ENCODE measurements around the gene FOXC1. TPM values are rescaled to one million over a fixed set of nuclear protein-coding genes. Genes with fewer than 3 reads are reported as not detected.

The FOXC1 gene
- polyA plus RNA-seq, 1 of the 3 experiments (the other 2 are of a cell fraction): 4.3 TPM

DNA sequence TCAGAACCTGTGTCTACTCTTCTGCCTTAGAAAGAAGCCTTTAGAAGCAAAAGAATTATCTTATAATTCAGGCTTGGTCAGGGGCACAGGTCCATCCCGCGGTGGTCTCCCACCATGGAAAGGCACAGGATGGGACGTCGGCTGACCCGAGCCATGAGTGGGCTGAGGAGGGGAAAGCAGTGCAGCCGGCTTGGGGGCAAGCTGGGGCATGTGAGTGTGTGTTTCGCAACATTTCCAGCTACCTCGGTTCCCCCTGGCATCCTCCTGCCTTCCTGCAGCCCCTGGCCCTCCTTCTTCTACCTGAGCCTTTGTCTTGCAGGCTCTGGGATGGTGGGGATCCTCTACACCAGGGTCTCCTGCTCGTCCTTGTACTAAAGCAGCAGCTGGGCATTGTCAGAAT is 29.1 kb upstream of the FOXC1 start:
- Histone ChIP-seq H4K20me1 (ENCODE audit: insufficient read depth) (no peaks in the 10 kb centered on the region), H2AFZ (ENCODE audit: low read depth) (no peak overlapping the region), H3K9me2 (no peaks in the 10 kb centered on the region), H3F3A (replicated peaks; ENCODE audit: insufficient read depth) (no peaks in the 10 kb centered on the region), H3K79me2 (ENCODE audit: insufficient read depth) (no peaks in the 10 kb centered on the region), H3K4me2 (no peak overlapping the region), H3K9me3 (no peaks in the 10 kb centered on the region), H3K4me1 (ENCODE audit: control insufficient read depth in 1 of 2, insufficient read depth in 2 of 2, low read depth in 1 of 2, low read length in 1 of 2) (no peaks in the 10 kb centered on the region), H3K9ac (no peak overlapping the region), H3K4me3 (ENCODE audit: low read depth in 2 of 2, low read length in 1 of 2) (no peak overlapping the region), H3K27me3 (ENCODE audit: insufficient read depth) (peaks cover 32% of the 10 kb centered on the region; the same call in 1 of the 2 replicates), H3K27ac (ENCODE audit: low read depth in 2 of 2, low read length in 1 of 2) (no peak overlapping the region), H3K36me3 (replicated peaks in 1 of 2; ENCODE audit: control insufficient read depth in 1 of 2, insufficient read depth in 2 of 2, low read length in 1 of 2) (no peaks in the 10 kb centered on the region)
- no peak for DNase-seq
- ChIA-PET CTCF (interaction anchor here (2.3 kb wide), 1 partner anchor 16 kb away, joined by 6 read pairs; no protein-coding TSS in a partner anchor), POLR2A (no interaction called here)
- WGBS (ENCODE audit: low lambda C conversion rate): 32% methylated on average over 7 of the region's 9 CpGs
- no peak for TF ChIP-seq GATA2 (CRISPR knock-in tag; IDR thresholded peaks at IDR 0.05)
- no peak for TF ChIP-seq JUND (IDR thresholded peaks at IDR 0.05)
- TF ChIP-seq FOXJ3 (CRISPR knock-in tag; IDR thresholded peaks at IDR 0.05): no peak
- no peak for TF ChIP-seq MEF2A (IDR thresholded peaks at IDR 0.05; ENCODE audit: borderline replicate concordance, low read depth)
- no peak for TF ChIP-seq RFX5 (IDR thresholded peaks at IDR 0.05; ENCODE audit: low read length)

DNA sequence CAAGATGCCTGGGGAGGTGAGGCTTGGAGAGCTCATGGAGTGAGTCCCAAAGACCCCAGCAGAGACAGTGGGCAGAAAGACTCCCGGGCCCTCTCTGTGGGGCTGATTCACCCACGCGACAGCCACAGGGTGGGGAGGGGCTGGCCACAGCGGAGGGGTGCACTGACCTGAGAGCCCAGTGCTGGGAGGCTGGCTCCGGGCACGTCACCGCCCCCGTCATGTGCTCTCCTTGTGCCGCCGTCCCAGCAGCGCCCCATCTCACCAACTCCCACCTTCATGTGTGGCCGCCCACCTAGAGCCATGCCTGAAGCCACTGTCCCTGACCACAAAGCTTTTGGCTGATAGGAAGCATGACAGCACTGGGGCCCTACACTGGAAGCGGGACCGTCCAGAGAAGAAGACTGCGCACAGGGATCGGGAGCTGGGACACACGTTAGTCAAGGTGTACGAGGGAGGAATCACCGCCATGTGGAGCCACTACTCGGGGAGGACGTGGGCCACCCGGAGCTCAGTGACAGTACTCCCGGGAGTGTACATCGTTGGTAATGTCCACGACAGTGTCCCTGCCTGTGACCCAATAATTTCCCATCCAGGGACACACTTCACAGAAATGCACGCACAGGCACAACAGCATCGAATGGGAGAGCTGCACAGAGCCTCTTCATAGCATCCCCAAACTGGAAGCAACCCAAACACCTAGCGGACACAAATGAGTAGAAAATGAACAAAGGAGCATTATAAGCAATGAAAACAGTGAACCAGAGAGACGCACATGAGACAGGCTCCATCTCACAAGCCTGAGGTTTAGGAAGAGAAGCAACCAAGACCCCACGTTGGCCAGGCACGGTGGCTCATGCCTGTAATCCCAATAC is 28.4 kb upstream of the FOXC1 start:
- Histone ChIP-seq H3K36me3 (replicated peaks in 1 of 2; ENCODE audit: control insufficient read depth in 1 of 2, insufficient read depth in 2 of 2, low read length in 1 of 2) (no peaks in the 10 kb centered on the region), H3K27ac (ENCODE audit: low read depth in 2 of 2, low read length in 1 of 2) (no peak overlapping the region), H2AFZ (ENCODE audit: low read depth) (no peak overlapping the region), H3K9me3 (no peaks in the 10 kb centered on the region), H3K27me3 (ENCODE audit: insufficient read depth) (peaks cover 36% of the 10 kb centered on the region; the same call in 1 of the 2 replicates), H3K4me2 (no peak overlapping the region), H3K4me1 (ENCODE audit: control insufficient read depth in 1 of 2, insufficient read depth in 2 of 2, low read depth in 1 of 2, low read length in 1 of 2) (no peaks in the 10 kb centered on the region), H3F3A (replicated peaks; ENCODE audit: insufficient read depth) (no peaks in the 10 kb centered on the region), H3K9ac (no peak overlapping the region), H3K9me2 (no peaks in the 10 kb centered on the region), H3K79me2 (ENCODE audit: insufficient read depth) (no peaks in the 10 kb centered on the region), H3K4me3 (ENCODE audit: low read depth in 2 of 2, low read length in 1 of 2) (no peak overlapping the region), H4K20me1 (ENCODE audit: insufficient read depth) (no peaks in the 10 kb centered on the region)
- no peak for TF ChIP-seq RXRA (IDR thresholded peaks at IDR 0.05; ENCODE audit: borderline replicate concordance, low read depth)
- TF ChIP-seq NFIC (IDR thresholded peaks at IDR 0.05; ENCODE audit: borderline replicate concordance): no peak
- TF ChIP-seq, protein P1, sequence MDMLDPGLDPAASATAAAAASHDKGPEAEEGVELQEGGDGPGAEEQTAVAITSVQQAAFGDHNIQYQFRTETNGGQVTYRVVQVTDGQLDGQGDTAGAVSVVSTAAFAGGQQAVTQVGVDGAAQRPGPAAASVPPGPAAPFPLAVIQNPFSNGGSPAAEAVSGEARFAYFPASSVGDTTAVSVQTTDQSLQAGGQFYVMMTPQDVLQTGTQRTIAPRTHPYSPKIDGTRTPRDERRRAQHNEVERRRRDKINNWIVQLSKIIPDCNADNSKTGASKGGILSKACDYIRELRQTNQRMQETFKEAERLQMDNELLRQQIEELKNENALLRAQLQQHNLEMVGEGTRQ (IDR thresholded peaks at IDR 0.05; ENCODE audit: borderline replicate concordance, low read depth, low read length): no peak
- no peak for TF ChIP-seq FOSL2 (IDR thresholded peaks at IDR 0.05; ENCODE audit: borderline replicate concordance, low read depth)
- TF ChIP-seq MEF2A (IDR thresholded peaks at IDR 0.05; ENCODE audit: borderline replicate concordance, low read depth): no peak
- no peak for TF ChIP-seq SMC3 (IDR thresholded peaks at IDR 0.05; ENCODE audit: low read depth, low read length)
- no peak for TF ChIP-seq FOXM1 (IDR thresholded peaks at IDR 0.05; ENCODE audit: low read depth)
- TF ChIP-seq, protein P2, sequence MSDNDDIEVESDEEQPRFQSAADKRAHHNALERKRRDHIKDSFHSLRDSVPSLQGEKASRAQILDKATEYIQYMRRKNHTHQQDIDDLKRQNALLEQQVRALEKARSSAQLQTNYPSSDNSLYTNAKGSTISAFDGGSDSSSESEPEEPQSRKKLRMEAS (IDR thresholded peaks at IDR 0.05; ENCODE audit: low read depth): no peak
- no peak for TF ChIP-seq SIN3A (IDR thresholded peaks at IDR 0.05; ENCODE audit: borderline replicate concordance, low read depth, low read length)
- no peak for TF ChIP-seq EP300 (IDR thresholded peaks at IDR 0.05; ENCODE audit: borderline replicate concordance in 1 of 2, low read depth in 1 of 2, low read length in 1 of 2)
- TF ChIP-seq CHD2 (IDR thresholded peaks at IDR 0.05; ENCODE audit: low read length, partially characterized antibody): no peak
- no peak for TF ChIP-seq GATA2 (CRISPR knock-in tag; IDR thresholded peaks at IDR 0.05)
- POLR2A ChIA-PET: no interaction called here
- CTCF ChIA-PET: interaction anchor here (2.3 kb wide), 1 partner anchor 15 kb away, joined by 6 read pairs; no protein-coding TSS in a partner anchor
- WGBS (ENCODE audit: low lambda C conversion rate): 49% methylated on average over 26 of the region's 31 CpGs
- DNase-seq: no peak

Data from SK-N-SH (cell line).